ENCODE measurements around the gene SNRNP27. TPM values are rescaled to one million over a fixed set of nuclear protein-coding genes. Genes with fewer than 3 reads are reported as not detected.
A peak's percentile ranks its signal among the peaks of the same experiment; 100 is the strongest.

The SNRNP27 gene
- total and polyA plus RNA-seq, 9 of the 15 experiments (the other 6 are each of a cell fraction or from before 2014, with no cell fraction given), result 29.2 to 102 (median 65.7) TPM

DNA sequence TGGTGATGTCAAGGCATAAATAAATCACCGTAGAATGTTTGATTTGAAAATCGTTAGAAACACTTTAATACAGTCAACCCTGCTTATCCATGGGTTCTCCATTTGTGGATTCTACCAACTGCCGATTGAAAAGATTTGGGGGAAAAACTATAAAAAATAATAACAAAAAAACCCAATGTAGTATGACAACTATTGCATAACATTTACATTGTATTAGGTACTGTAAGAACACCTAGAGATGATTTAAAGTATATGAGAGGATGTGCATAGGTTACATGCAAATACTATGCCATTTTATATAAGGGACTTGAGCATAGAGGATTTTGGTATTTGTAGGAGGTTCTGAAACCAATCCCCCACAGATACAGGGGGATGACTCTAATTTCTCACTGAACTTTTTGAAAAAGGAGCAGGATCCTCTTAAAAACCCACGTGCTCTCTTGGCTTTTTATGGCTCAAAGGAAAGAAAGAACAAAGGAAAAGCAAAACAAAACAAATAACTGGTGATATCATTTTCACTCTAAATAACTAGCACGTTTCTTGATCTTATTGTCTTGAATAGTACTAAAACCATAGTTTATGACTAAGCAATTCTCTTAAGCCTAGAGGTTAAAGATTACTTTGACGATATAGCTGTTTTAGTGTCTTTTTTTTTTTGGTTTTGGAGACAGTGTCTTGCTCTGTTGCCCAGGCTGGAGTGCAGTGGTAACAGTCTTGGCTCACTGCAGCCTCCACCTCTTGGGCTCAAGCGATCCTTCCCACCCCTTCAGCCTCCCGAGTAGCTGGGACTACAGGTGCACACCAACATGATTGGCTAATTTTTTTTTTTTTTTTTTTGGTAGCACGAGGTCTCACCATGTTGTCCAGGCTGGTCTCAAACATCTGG lies 47.3 kb upstream of the SNRNP27 start (continued):
- TF ChIP-seq, protein P1, sequence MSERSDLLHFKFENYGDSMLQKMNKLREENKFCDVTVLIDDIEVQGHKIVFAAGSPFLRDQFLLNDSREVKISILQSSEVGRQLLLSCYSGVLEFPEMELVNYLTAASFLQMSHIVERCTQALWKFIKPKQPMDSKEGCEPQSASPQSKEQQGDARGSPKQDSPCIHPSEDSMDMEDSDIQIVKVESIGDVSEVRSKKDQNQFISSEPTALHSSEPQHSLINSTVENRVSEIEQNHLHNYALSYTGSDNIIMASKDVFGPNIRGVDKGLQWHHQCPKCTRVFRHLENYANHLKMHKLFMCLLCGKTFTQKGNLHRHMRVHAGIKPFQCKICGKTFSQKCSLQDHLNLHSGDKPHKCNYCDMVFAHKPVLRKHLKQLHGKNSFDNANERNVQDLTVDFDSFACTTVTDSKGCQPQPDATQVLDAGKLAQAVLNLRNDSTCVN (CRISPR knock-in tag; IDR thresholded peaks at IDR 0.05), result no peak
- TF ChIP-seq CBX3 (IDR thresholded peaks at IDR 0.05; ENCODE audit: borderline replicate concordance in 1 of 2, low read length in 2 of 2), result no peak
- TF ChIP-seq ZNF232 (CRISPR knock-in tag; IDR thresholded peaks at IDR 0.05), result no peak
- TF ChIP-seq ZNF121 (CRISPR knock-in tag; conservative IDR thresholded peaks at IDR 0.05), result peak; percentile 95
- TF ChIP-seq CBX5 (IDR thresholded peaks at IDR 0.05; ENCODE audit: borderline replicate concordance, low read depth), result no peak
- no peak for TF ChIP-seq SRSF1 (IDR thresholded peaks at IDR 0.05; ENCODE audit: low read depth, low read length)
- TF ChIP-seq KDM1A (IDR thresholded peaks at IDR 0.05), result 0 out of 4 replicates have a peak, but pooled peaks of 1 of the 2 experiments have one; percentile 14
- TF ChIP-seq, protein P2, sequence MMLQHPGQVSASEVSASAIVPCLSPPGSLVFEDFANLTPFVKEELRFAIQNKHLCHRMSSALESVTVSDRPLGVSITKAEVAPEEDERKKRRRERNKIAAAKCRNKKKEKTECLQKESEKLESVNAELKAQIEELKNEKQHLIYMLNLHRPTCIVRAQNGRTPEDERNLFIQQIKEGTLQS (IDR thresholded peaks at IDR 0.05), result 0 out of 2 replicates have a peak, but pooled peaks have one; percentile 9
- TF ChIP-seq, protein P2 (CRISPR knock-in tag; conservative IDR thresholded peaks at IDR 0.05), result no peak
- TF ChIP-seq MAFG (tag; conservative IDR thresholded peaks at IDR 0.05), result peak; percentile 39; the same call in 1 of the 2 replicates
- TF ChIP-seq, protein P3, sequence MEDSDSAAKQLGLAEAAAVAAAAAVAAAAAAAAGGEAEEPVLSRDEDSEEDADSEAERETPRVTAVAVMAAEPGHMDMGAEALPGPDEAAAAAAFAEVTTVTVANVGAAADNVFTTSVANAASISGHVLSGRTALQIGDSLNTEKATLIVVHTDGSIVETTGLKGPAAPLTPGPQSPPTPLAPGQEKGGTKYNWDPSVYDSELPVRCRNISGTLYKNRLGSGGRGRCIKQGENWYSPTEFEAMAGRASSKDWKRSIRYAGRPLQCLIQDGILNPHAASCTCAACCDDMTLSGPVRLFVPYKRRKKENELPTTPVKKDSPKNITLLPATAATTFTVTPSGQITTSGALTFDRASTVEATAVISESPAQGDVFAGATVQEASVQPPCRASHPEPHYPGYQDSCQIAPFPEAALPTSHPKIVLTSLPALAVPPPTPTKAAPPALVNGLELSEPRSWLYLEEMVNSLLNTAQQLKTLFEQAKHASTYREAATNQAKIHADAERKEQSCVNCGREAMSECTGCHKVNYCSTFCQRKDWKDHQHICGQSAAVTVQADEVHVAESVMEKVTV (CRISPR knock-in tag; IDR thresholded peaks at IDR 0.05), result no peak
- TF ChIP-seq ZNF77 (CRISPR knock-in tag; IDR thresholded peaks at IDR 0.05), result no peak
- TF ChIP-seq, protein P4, sequence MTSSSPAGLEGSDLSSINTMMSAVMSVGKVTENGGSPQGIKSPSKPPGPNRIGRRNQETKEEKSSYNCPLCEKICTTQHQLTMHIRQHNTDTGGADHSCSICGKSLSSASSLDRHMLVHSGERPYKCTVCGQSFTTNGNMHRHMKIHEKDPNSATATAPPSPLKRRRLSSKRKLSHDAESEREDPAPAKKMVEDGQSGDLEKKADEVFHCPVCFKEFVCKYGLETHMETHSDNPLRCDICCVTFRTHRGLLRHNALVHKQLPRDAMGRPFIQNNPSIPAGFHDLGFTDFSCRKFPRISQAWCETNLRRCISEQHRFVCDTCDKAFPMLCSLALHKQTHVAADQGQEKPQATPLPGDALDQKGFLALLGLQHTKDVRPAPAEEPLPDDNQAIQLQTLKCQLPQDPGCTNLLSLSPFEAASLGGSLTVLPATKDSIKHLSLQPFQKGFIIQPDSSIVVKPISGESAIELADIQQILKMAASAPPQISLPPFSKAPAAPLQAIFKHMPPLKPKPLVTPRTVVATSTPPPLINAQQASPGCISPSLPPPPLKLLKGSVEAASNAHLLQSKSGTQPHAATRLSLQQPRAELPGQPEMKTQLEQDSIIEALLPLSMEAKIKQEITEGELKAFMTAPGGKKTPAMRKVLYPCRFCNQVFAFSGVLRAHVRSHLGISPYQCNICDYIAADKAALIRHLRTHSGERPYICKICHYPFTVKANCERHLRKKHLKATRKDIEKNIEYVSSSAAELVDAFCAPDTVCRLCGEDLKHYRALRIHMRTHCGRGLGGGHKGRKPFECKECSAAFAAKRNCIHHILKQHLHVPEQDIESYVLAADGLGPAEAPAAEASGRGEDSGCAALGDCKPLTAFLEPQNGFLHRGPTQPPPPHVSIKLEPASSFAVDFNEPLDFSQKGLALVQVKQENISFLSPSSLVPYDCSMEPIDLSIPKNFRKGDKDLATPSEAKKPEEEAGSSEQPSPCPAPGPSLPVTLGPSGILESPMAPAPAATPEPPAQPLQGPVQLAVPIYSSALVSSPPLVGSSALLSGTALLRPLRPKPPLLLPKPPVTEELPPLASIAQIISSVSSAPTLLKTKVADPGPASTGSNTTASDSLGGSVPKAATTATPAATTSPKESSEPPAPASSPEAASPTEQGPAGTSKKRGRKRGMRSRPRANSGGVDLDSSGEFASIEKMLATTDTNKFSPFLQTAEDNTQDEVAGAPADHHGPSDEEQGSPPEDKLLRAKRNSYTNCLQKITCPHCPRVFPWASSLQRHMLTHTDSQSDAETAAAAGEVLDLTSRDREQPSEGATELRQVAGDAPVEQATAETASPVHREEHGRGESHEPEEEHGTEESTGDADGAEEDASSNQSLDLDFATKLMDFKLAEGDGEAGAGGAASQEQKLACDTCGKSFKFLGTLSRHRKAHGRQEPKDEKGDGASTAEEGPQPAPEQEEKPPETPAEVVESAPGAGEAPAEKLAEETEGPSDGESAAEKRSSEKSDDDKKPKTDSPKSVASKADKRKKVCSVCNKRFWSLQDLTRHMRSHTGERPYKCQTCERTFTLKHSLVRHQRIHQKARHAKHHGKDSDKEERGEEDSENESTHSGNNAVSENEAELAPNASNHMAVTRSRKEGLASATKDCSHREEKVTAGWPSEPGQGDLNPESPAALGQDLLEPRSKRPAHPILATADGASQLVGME (CRISPR knock-in tag; IDR thresholded peaks at IDR 0.05), result no peak
- TF ChIP-seq, protein P5, sequence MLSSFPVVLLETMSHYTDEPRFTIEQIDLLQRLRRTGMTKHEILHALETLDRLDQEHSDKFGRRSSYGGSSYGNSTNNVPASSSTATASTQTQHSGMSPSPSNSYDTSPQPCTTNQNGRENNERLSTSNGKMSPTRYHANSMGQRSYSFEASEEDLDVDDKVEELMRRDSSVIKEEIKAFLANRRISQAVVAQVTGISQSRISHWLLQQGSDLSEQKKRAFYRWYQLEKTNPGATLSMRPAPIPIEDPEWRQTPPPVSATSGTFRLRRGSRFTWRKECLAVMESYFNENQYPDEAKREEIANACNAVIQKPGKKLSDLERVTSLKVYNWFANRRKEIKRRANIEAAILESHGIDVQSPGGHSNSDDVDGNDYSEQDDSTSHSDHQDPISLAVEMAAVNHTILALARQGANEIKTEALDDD (IDR thresholded peaks at IDR 0.05), result peak; percentile 64; the same call in 1 of the 2 replicates
- no peak for TF ChIP-seq CTBP1 (IDR thresholded peaks at IDR 0.05; ENCODE audit: borderline replicate concordance)
- no peak for TF ChIP-seq NCOA1 (IDR thresholded peaks at IDR 0.05; ENCODE audit: low read depth)
- TF ChIP-seq KAT2B (IDR thresholded peaks at IDR 0.05; ENCODE audit: low read depth, low read length), result no peak
